CD14-positive monocyte (primary cell): ENCODE results near the gene AMBRA1. TPM values are rescaled to one million over a fixed set of nuclear protein-coding genes. Genes with fewer than 3 reads are reported as not detected.
"Not testable (repeated sequence)": the region's sequence is repeated elsewhere in the genome, so short reads cannot be mapped to it uniquely, and the experiment has no call there.

Experiments used
- DNase-seq, 3 donors: peaks; one replicate each; pipeline ENCODE4 v3.0.0-alpha.2; 2011 to 2022
- H2AFZ ChIP-seq: 2 replicates; pipeline ENCODE4 v1.6.0; 2012; ENCODE audit warnings: mild to moderate bottlenecking, low read depth, low read length, inconsistent platforms; ENCODE audit not compliant: insufficient read depth, poor library complexity, severe bottlenecking
- H3K27ac ChIP-seq, 2 donors: 1 replicate in 1 of 2; 2 replicates in 1 of 2; pipeline ENCODE4 v1.5.1; 2012 to 2013; ENCODE audit warnings: low read length in 2 of 2, control low read depth in 1 of 2, inconsistent platforms in 1 of 2, low read depth in 1 of 2, mild to moderate bottlenecking in 1 of 2
- H3K27me3 ChIP-seq, 2 donors: one replicate each; pipeline versions ENCODE4 v1.6.0 to v1.6.1; 2011 to 2013; ENCODE audit warnings: low read length in 2 of 2; ENCODE audit not compliant: control insufficient read depth in 2 of 2, insufficient read depth in 2 of 2
- H3K36me3 ChIP-seq, 2 donors: replicated peaks in 1 of 2; 1 replicate in 1 of 2; 2 replicates in 1 of 2; pipeline versions ENCODE4 v1.5.1 to v1.6.1; 2012 to 2013; ENCODE audit warnings: low read length in 2 of 2, control low read depth in 1 of 2, inconsistent platforms in 1 of 2, mild to moderate bottlenecking in 1 of 2; ENCODE audit not compliant: insufficient read depth in 2 of 2, control insufficient read depth in 1 of 2
- H3K4me1 ChIP-seq, 2 donors: 1 replicate in 1 of 2; 2 replicates in 1 of 2; pipeline versions ENCODE4 v1.5.1 to v1.6.1; 2012 to 2013; ENCODE audit warnings: low read length in 2 of 2, control low read depth in 1 of 2, inconsistent platforms in 1 of 2, mild to moderate bottlenecking in 1 of 2, moderate library complexity in 1 of 2; ENCODE audit not compliant: insufficient read depth in 2 of 2, control insufficient read depth in 1 of 2
- H3K4me2 ChIP-seq: replicated peaks from 2 replicates; pipeline ENCODE3; 2012; ENCODE audit warnings: low read length, moderate library complexity, mild to moderate bottlenecking; ENCODE audit not compliant: poor library complexity, severe bottlenecking; ENCODE audit errors: extremely low read depth
- H3K4me3 ChIP-seq, 3 experiments: fragments of 200-600 bp in 1 of 3; sonication (generic) in 1 of 3; replicated peaks in 1 of 3; 1 replicate in 2 of 3; 2 replicates in 1 of 3; pipeline ENCODE4 v1.5.1; 2011 to 2013; ENCODE audit warnings: low read length in 3 of 3, mild to moderate bottlenecking in 3 of 3, control low read depth in 2 of 3, low read depth in 2 of 3, inconsistent platforms in 1 of 3, moderate library complexity in 1 of 3
- H3K79me2 ChIP-seq: 2 replicates; pipeline ENCODE4 v1.6.0; 2012; ENCODE audit warnings: mild to moderate bottlenecking, control low read depth, inconsistent platforms, low read length, moderate library complexity; ENCODE audit not compliant: insufficient read depth
- H3K9ac ChIP-seq: 2 replicates; pipeline ENCODE4 v1.6.0; 2017; ENCODE audit warnings: low read length, mild to moderate bottlenecking; ENCODE audit not compliant: insufficient read depth, poor library complexity, severe bottlenecking
- H3K9me3 ChIP-seq, 2 donors: replicated peaks in 1 of 2; 1 replicate in 1 of 2; 2 replicates in 1 of 2; pipeline versions ENCODE4 v1.5.1 to v1.6.1; 2012 to 2013; ENCODE audit warnings: low read length in 2 of 2, control low read depth in 1 of 2; ENCODE audit not compliant: control insufficient read depth in 1 of 2, insufficient read depth in 1 of 2
- H4K20me1 ChIP-seq: 2 replicates; pipeline ENCODE4 v1.6.0; 2012; ENCODE audit warnings: mild to moderate bottlenecking, low read length, control low read depth, moderate library complexity; ENCODE audit not compliant: insufficient read depth
- H3K27ac Mint-ChIP-seq, 7 donors: one replicate each; pipeline ENCODE4 v1.8.0; 2020; ENCODE audit warnings: mild to moderate bottlenecking in 7 of 7, mixed read lengths in 7 of 7, moderate library complexity in 6 of 7, inconsistent platforms in 2 of 7
- H3K27me3 Mint-ChIP-seq, 3 donors: one replicate each; pipeline ENCODE4 v1.8.0; 2021 to 2022; ENCODE audit warnings: low read depth in 3 of 3, mild to moderate bottlenecking in 3 of 3, mixed read lengths in 3 of 3, moderate library complexity in 3 of 3, inconsistent platforms in 1 of 3
- H3K36me3 Mint-ChIP-seq, 2 donors: one replicate each; pipeline ENCODE4 v1.8.0; 2020; ENCODE audit warnings: mixed read lengths in 2 of 2, inconsistent platforms in 1 of 2, mild to moderate bottlenecking in 1 of 2
- H3K4me1 Mint-ChIP-seq: one replicate; pipeline ENCODE4 v1.8.0; 2020; ENCODE audit warnings: mild to moderate bottlenecking, mixed read lengths
- H3K4me3 Mint-ChIP-seq, 2 donors: one replicate each; pipeline ENCODE4 v1.8.0; 2020; ENCODE audit warnings: mild to moderate bottlenecking in 2 of 2, mixed read lengths in 2 of 2, moderate library complexity in 1 of 2
- H3K9me3 Mint-ChIP-seq, 7 donors: one replicate each; pipeline ENCODE4 v1.8.0; 2020 to 2022; ENCODE audit warnings: mixed read lengths in 7 of 7, mild to moderate bottlenecking in 6 of 7, moderate library complexity in 6 of 7, inconsistent platforms in 2 of 7
- CTCF ChIP-seq: fragments of 200-600 bp; IDR thresholded peaks from one replicate; pipeline ENCODE4 v1.8.0; 2022; ENCODE audit warnings: antibody characterized with exemption, mild to moderate bottlenecking
- WGBS: methylation state at CpG from one replicate; pipeline ENCODE4 v1.1.5; 2013; ENCODE audit warnings: missing lambda C conversion rate; ENCODE audit not compliant: insufficient coverage; 5-methylcytosine and 5-hydroxymethylcytosine counted together
- intact Hi-C, 2 donors: fragments of 100-400 bp; cut with micrococcal nuclease; formaldehyde crosslinking; loops; one replicate each; pipeline versions ENCODE4 v1.15.0 to v1.15.1; 2023
- polyA plus RNA-seq, 3 donors: library from polyadenylated mRNA; depleted of rRNA in 1 of 3; unstranded in 2 of 3; stranded (reverse) in 1 of 3; fragments of 300-500 nt in 2 of 3; fragments of >200 nt in 1 of 3; fragmentation: Illumina TruSeq in 2 of 3; gene quantifications; 1 replicate in 2 of 3; 2 replicates in 1 of 3; pipeline ENCODE4 v1.2.3, GENCODE V29; 2012 to 2021

Gene AMBRA1
- polyA plus RNA-seq, 3 donors: 2.1 to 6.1 (median 3.8) TPM

DNA sequence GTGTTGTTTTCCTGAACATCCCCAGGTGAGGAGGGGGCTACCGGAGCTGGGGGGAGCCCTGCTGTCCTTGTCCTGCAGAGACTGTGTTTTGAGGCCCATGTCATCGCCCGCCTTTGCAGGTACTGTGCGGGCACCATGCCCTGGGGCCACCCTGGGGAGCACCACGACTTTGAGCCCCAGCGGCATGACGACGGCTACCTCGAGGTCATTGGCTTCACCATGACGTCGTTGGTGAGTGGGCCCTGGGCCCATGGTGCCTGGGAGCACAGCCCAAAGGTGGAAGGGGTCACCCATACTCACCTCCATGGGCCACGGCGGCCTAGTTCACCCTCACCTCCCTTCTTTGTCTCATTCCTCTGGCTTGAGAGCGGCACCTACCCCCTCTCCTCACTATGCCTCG is 219.0 kb downstream of the AMBRA1 start:
- intact Hi-C loops: no loop called here
- Histone ChIP-seq H2AFZ (no peak overlapping the region), H3K36me3 (peaks cover 88 to 89% of the 10 kb centered on the region in 2 donors), H3K27ac (no peak overlapping the region), H4K20me1 (peaks cover 100% of the 10 kb centered on the region), H3K9ac (no peak overlapping the region), H3K4me3 (no peak overlapping the region), H3K4me1 (peaks cover 17 to 31% of the 10 kb centered on the region in 2 donors), H3K79me2 (peaks cover 29% of the 10 kb centered on the region), H3K9me3 (no peaks in the 10 kb centered on the region), H3K4me2 (no peak overlapping the region), H3K27me3 (no peaks in the 10 kb centered on the region)
- TF ChIP-seq CTCF: no peak
- DNase-seq: no peak
- WGBS: 97% methylated on average over 15 of the region's 15 CpGs
- H3K36me3 Mint-ChIP-seq: peaks cover 66 to 86% of the 10 kb centered on the region in 2 donors
- peak overlapping the region in 2 of 7 donors; percentile 63 to 74 for H3K27ac Mint-ChIP-seq
- peaks cover 0 to 7% (median 0%) of the 10 kb centered on the region in 7 donors for H3K9me3 Mint-ChIP-seq
- peaks cover 1 to 5% (median 5%) of the 10 kb centered on the region in 3 donors for H3K27me3 Mint-ChIP-seq
- H3K4me3 Mint-ChIP-seq: no peak overlapping the region
- H3K4me1 Mint-ChIP-seq: peaks cover 28% of the 10 kb centered on the region

GRCh38 chr11:46373787-46374740 is 219.8 kb downstream of the AMBRA1 start:
- Mint-ChIP-seq H3K4me3 (no peak overlapping the region), H3K27ac (peak overlapping the region in 1 of 7 donors; percentile 50), H3K36me3 (peaks cover 73 to 94% of the 10 kb centered on the region in 2 donors), H3K9me3 (peaks cover 0 to 7% (median 0%) of the 10 kb centered on the region in 7 donors), H3K27me3 (peaks cover under 1 to 5% (median 1%) of the 10 kb centered on the region in 3 donors), H3K4me1 (peaks cover 21% of the 10 kb centered on the region)
- peaks cover 10 to 24% of the 10 kb centered on the region in 2 donors for H3K4me1 ChIP-seq
- 95% methylated on average over 21 of the region's 30 CpGs for WGBS
- H3K36me3 ChIP-seq: peaks cover 96% of the 10 kb centered on the region in 2 donors
- TF ChIP-seq CTCF: no peak
- H2AFZ ChIP-seq: no peak overlapping the region
- no peak overlapping the region for H3K4me3 ChIP-seq
- H3K79me2 ChIP-seq: peaks cover 36% of the 10 kb centered on the region
- H3K4me2 ChIP-seq: no peak overlapping the region
- no peak for DNase-seq
- H3K27me3 ChIP-seq: no peaks in the 10 kb centered on the region
- intact Hi-C loops: no loop called here
- H4K20me1 ChIP-seq: peaks cover 100% of the 10 kb centered on the region
- no peak overlapping the region for H3K27ac ChIP-seq
- no peaks in the 10 kb centered on the region for H3K9me3 ChIP-seq
- H3K9ac ChIP-seq: no peak overlapping the region

- Mint-ChIP-seq H3K27ac (peak overlapping the region in 1 of 7 donors; percentile 46), H3K36me3 (peaks cover 79 to 97% of the 10 kb centered on the region in 2 donors)
- H3K79me2 ChIP-seq: peaks cover 52% of the 10 kb centered on the region
- H3K4me1 Mint-ChIP-seq, H3K9ac ChIP-seq, H3K27me3 ChIP-seq, DNase-seq, H3K9me3 ChIP-seq, intact Hi-C loops, H3K4me1 ChIP-seq, H3K4me3 Mint-ChIP-seq, H2AFZ ChIP-seq, H3K4me3 ChIP-seq, H3K27ac ChIP-seq, H3K27me3 Mint-ChIP-seq, H3K9me3 Mint-ChIP-seq, H3K4me2 ChIP-seq: not testable (repeated sequence)
- peaks cover 100% of the 10 kb centered on the region for H4K20me1 ChIP-seq
- peaks cover 99% of the 10 kb centered on the region in 2 donors for H3K36me3 ChIP-seq
- WGBS: 95% methylated on average over 10 of the region's 15 CpGs
These were observed 221.3 kb downstream of the AMBRA1 start for GRCh38 chr11:46372501-46372900.
